Thyroid gland (tissue), 4 donors: ENCODE measurements around the gene ZNF423.

Experiments used
- CTCF ChIP-seq, 6 experiments: fragments of 200-600 bp in 3 of 6; fragments of 450-650 bp in 3 of 6; sonication (generic) in 3 of 6; IDR thresholded peaks; one replicate each; pipeline ENCODE4 v1.5.1; 2016 to 2019; ENCODE audit warnings: antibody characterized with exemption in 6 of 6, mild to moderate bottlenecking in 2 of 6, inconsistent platforms in 1 of 6, moderate library complexity in 1 of 6
- POLR2A ChIP-seq, 2 donors: fragments of 450-650 bp; IDR thresholded peaks; one replicate each; pipeline ENCODE4 v1.6.1; 2017; ENCODE audit warnings: antibody characterized with exemption in 2 of 2, mild to moderate bottlenecking in 2 of 2, moderate library complexity in 1 of 2

- TF ChIP-seq CTCF (IDR thresholded peaks at IDR 0.05) = no peak
- TF ChIP-seq POLR2A (IDR thresholded peaks at IDR 0.05) = no peak
These were observed 234.4 kb downstream of the ZNF423 start for GRCh38 chr16:49621241-49622083.
